ENCODE results near the gene PCBP1. TPM values are rescaled to one million over a fixed set of nuclear protein-coding genes. Genes with fewer than 3 reads are reported as not detected.
A peak's percentile ranks its signal among the peaks of the same experiment; 100 is the strongest.

PCBP1 gene
- total RNA-seq, 4 donors from 2014 or later = 117 to 222 (median 167) TPM

DNA sequence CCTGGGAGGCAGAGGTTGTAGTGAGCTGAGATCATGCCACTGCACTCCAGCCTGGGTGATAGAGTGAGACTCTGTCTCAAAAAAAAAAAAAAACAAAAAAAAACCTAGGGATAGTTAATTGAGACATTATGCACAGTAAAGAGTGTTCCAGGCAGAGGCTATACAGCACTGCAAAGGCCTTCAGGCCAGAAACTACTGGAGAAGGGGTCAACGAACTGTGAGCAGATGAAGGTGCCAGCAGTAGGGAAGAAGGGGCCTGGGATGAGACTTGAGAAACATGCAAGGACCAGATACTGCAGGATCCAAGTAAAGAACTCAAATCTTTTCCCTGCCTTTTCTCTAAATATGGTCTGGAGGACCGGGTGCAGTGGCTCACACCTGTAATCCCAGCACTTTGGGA lies 26.0 kb upstream of the PCBP1 start:
- WGBS, 2 donors (ENCODE audit: low coverage in 1 of 2) = 82 to 100% methylated on average over 1 to 2 of the region's 2 CpGs
- no peaks in the 10 kb centered on the region for H3K27me3 ChIP-seq
- TF ChIP-seq EP300 (IDR thresholded peaks at IDR 0.05) (no peak), POLR2A (IDR thresholded peaks at IDR 0.05) (no peak), POLR2AphosphoS5 (IDR thresholded peaks at IDR 0.05) (no peak)
- TF ChIP-seq, protein P1, sequence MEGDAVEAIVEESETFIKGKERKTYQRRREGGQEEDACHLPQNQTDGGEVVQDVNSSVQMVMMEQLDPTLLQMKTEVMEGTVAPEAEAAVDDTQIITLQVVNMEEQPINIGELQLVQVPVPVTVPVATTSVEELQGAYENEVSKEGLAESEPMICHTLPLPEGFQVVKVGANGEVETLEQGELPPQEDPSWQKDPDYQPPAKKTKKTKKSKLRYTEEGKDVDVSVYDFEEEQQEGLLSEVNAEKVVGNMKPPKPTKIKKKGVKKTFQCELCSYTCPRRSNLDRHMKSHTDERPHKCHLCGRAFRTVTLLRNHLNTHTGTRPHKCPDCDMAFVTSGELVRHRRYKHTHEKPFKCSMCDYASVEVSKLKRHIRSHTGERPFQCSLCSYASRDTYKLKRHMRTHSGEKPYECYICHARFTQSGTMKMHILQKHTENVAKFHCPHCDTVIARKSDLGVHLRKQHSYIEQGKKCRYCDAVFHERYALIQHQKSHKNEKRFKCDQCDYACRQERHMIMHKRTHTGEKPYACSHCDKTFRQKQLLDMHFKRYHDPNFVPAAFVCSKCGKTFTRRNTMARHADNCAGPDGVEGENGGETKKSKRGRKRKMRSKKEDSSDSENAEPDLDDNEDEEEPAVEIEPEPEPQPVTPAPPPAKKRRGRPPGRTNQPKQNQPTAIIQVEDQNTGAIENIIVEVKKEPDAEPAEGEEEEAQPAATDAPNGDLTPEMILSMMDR (IDR thresholded peaks at IDR 0.05) = no peak
- H3K36me3 ChIP-seq = peaks cover 0 to 98% of the 10 kb centered on the region in 2 donors
- no peak overlapping the region for H3K4me3 ChIP-seq
- H3K4me1 ChIP-seq = no peaks in the 10 kb centered on the region
- H3K9me3 ChIP-seq = no peaks in the 10 kb centered on the region
- ATAC-seq = no peak
- H3K27ac ChIP-seq = no peak overlapping the region

DNA sequence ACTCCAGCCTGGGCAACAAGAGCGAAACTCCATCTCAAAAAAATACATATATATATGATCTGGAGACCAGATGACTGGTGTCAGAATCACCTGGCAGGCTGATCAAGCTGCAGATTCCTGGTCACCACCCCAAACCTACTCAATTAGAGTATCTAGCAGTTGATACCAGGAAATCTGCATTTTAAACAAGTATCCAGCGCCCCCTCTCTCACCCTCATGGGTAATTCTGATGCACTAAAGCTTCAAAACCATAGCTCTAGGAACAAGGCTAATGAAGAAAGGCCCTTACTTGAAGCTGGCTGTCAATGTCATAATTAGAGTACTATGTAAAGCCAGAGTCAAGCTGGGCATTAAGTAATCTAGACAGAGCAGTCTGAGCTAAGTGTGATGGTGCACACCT lies 25.0 kb upstream of the PCBP1 start:
- WGBS, 2 donors (ENCODE audit: low coverage in 1 of 2) = 100% methylated on average over 2 of the region's 2 CpGs
- Histone ChIP-seq H3K36me3 (peaks cover 0 to 98% of the 10 kb centered on the region in 2 donors), H3K9me3 (no peaks in the 10 kb centered on the region), H3K27me3 (no peaks in the 10 kb centered on the region), H3K4me1 (no peaks in the 10 kb centered on the region), H3K4me3 (no peak overlapping the region), H3K27ac (no peak overlapping the region)
- TF ChIP-seq EP300 (IDR thresholded peaks at IDR 0.05) (no peak), POLR2AphosphoS5 (IDR thresholded peaks at IDR 0.05) (no peak), POLR2A (IDR thresholded peaks at IDR 0.05) (no peak)
- TF ChIP-seq, protein P1 (IDR thresholded peaks at IDR 0.05) = no peak
- ATAC-seq = no peak

DNA sequence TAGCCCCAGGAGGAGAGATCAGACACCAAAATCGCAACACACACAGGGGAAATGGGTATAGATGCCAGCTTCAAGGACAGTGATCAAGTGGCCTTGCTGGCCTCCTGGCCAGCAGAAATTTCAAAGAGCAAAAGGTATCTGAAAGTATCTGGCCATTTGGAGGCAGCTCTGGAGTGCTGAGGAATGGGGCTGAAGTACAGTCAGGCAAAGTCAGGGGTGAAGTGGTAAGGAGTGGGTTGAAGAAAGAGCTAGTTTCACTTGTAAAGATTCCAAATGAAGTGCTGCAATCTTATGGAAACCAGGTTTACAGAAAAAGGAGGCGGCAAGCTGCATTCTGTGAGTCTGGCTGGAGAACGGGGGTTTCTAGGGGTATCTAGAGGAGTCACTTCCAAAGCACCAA lies 19.2 kb upstream of the PCBP1 start:
- WGBS, 2 donors (ENCODE audit: low coverage in 1 of 2) = 98 to 100% methylated on average over 2 to 3 of the region's 3 CpGs
- H3K9me3 ChIP-seq = no peaks in the 10 kb centered on the region
- H3K4me1 ChIP-seq = peaks cover 0 to 39% (median 9%) of the 10 kb centered on the region in 3 donors
- H3K27me3 ChIP-seq = no peaks in the 10 kb centered on the region
- peaks cover 0 to 57% of the 10 kb centered on the region in 2 donors for H3K36me3 ChIP-seq
- TF ChIP-seq EP300 (IDR thresholded peaks at IDR 0.05) = no peak
- no peak for TF ChIP-seq POLR2AphosphoS5 (IDR thresholded peaks at IDR 0.05)
- TF ChIP-seq, protein P1 (IDR thresholded peaks at IDR 0.05) = no peak
- no peak for TF ChIP-seq POLR2A (IDR thresholded peaks at IDR 0.05)
- no peak overlapping the region for H3K4me3 ChIP-seq
- no peak for ATAC-seq
- H3K27ac ChIP-seq = peak overlapping the region in 1 of 4 donors; percentile 76

DNA sequence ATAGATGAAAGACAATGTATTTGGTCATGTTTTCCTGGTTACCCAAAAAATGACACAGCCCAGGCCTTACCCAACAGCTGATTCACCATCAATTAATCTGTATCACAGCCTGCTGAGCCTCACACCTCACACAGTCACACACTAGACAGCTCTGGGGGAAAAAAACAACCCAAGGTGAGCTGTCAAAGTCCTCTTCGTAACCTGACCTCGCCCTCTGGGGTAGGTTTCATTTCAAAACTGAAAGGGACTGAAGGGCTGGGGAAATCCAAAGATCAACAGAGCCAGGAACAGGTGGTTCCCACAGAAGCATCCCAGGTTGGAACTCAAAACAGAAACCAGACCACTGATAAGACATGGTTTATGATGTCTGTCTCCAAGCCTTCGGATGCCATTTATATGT lies 18.2 kb upstream of the PCBP1 start:
- Histone ChIP-seq H3K36me3 (peaks cover 0 to 55% of the 10 kb centered on the region in 2 donors), H3K27ac (peak overlapping the region; percentile 36 to 76 (median 57)), H3K4me1 (peaks cover 0 to 39% (median 9%) of the 10 kb centered on the region in 3 donors), H3K4me3 (no peak overlapping the region), H3K27me3 (no peaks in the 10 kb centered on the region), H3K9me3 (no peaks in the 10 kb centered on the region)
- no peak for TF ChIP-seq POLR2A (IDR thresholded peaks at IDR 0.05)
- TF ChIP-seq EP300 (IDR thresholded peaks at IDR 0.05) = no peak
- no peak for ATAC-seq
- 67 to 88% methylated on average over 1 of the region's 3 CpGs for WGBS, 2 donors (ENCODE audit: low coverage in 1 of 2)

DNA sequence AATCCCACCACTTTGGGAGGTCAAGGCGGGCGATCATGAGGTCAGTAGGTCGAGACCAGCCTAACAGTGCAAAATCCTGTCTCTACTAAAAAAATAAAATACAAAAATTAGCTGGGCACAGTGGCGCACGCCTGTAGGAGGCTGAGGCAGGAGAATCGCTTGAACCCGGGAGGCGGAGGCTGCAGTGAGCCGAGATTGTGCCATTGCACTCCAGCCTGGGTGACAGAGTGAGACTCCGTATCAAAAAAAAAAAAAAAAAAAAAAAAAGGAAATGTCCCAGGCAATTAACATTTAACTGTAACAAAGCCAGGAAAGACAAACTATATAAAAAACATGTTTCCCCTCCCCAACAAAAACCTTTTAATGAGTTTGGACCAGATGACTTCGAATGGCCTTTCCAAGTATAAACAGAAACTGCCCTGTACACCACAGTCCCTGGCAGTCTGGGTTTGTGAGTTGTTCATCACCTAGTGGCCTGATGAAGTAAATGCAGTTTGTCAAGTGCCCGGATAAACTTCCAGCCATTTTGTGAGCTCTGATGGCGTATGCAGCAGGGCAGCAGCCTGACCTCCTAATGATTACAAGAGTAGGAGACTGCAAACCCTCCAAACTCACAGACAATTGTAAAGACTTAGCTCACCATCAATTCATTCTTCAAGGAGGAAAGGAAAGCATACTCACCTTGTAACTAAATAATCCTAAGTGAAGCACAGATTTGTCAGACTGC lies 16.6 kb upstream of the PCBP1 start:
- TF ChIP-seq, protein P1 (IDR thresholded peaks at IDR 0.05) = peak; percentile 83 to 96 (median 90)
- TF ChIP-seq EP300 (IDR thresholded peaks at IDR 0.05) (no peak), POLR2AphosphoS5 (IDR thresholded peaks at IDR 0.05) (peak; percentile 44)
- H3K27ac ChIP-seq = peak overlapping the region; percentile 74 to 82 (median 78)
- peak; percentile 90 for ATAC-seq
- peaks cover 0 to 56% of the 10 kb centered on the region in 2 donors for H3K36me3 ChIP-seq
- H3K4me3 ChIP-seq = peak overlapping the region in 1 of 2 donors; percentile 20
- H3K27me3 ChIP-seq = no peaks in the 10 kb centered on the region
- H3K4me1 ChIP-seq = peaks cover 0 to 39% (median 9%) of the 10 kb centered on the region in 3 donors
- no peaks in the 10 kb centered on the region for H3K9me3 ChIP-seq
- 44 to 63% methylated on average over 6 to 12 of the region's 13 CpGs for WGBS, 2 donors (ENCODE audit: low coverage in 1 of 2)
